ENCODE data around the gene ERCC6L2. TPM values are rescaled to one million over a fixed set of nuclear protein-coding genes. Genes with fewer than 3 reads are reported as not detected.

Gene ERCC6L2
- total and polyA plus RNA-seq, 2 donors (not counting 3 experiments of a cell fraction or from before 2014, with no cell fraction given), result 4.7 to 31.8 TPM

DNA sequence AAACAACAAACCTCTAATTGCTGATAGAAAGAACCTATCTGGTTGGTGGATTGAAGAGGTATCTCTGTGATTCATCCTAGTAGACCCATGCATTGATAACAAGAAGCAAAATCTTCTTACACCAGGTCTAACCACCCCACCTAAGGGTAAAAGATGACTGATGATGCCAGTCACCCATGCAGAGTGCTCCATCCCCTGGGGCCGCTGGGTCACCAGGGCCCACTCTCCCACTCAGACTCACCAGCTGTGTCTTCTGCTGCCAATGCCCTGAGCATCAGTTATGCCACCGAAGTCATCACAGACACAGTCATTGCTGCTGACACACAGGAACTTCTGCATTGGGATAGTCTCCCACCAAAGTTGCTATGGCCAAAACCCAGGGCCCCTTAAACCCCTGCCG, 44.7 kb upstream of the ERCC6L2 start:
- dilution Hi-C loops (cut with MboI; ENCODE audit: extremely low pct_ligation_motif_present, low sequenced_read_pairs), result no loop called here
- no TSS peak for BruUV-seq (replicated peaks)
- Histone ChIP-seq H3K9me1 (replicated peaks; ENCODE audit: control insufficient read depth, extremely low read depth, insufficient read depth, low read length) (no peaks in the 10 kb centered on the region), H3K9me3 (replicated peaks; ENCODE audit: control insufficient read depth, insufficient read depth, low read length) (no peaks in the 10 kb centered on the region), H3K36me3 (ENCODE audit: control insufficient read depth in 2 of 2, extremely low read depth in 1 of 2, insufficient read depth in 2 of 2, low read length in 2 of 2) (no peaks in the 10 kb centered on the region), H4K20me1 (replicated peaks; ENCODE audit: control insufficient read depth, extremely low read depth, insufficient read depth, low read length) (no peaks in the 10 kb centered on the region), H3K4me3 (replicated peaks in 1 of 3; ENCODE audit: insufficient read depth in 1 of 3, low read depth in 1 of 3, low read length in 3 of 3) (no peak overlapping the region), H3K27ac (ENCODE audit: insufficient read depth, low read depth, low read length) (no peak overlapping the region), H3K9ac (replicated peaks; ENCODE audit: extremely low read depth, insufficient read depth, low read length) (no peak overlapping the region), H3K4me2 (ENCODE audit: insufficient read depth, low read length) (no peak overlapping the region), H2AFZ (ENCODE audit: low read depth, low read length) (no peak overlapping the region), H3K4me1 (ENCODE audit: control insufficient read depth, extremely low read depth, insufficient read depth, low read length) (no peaks in the 10 kb centered on the region), H3K27me3 (ENCODE audit: control insufficient read depth in 2 of 2, insufficient read depth in 2 of 2, low read length in 2 of 2) (no peaks in the 10 kb centered on the region), H3K79me2 (ENCODE audit: control insufficient read depth, insufficient read depth, low read length) (no peaks in the 10 kb centered on the region)
- FAIRE-seq, result no peak
- ChIA-PET CTCF (no interaction called here), POLR2A (no interaction called here)
- no peak for DNase-seq (ENCODE audit: low read depth, low spot score)
- TF ChIP-seq, protein P1, sequence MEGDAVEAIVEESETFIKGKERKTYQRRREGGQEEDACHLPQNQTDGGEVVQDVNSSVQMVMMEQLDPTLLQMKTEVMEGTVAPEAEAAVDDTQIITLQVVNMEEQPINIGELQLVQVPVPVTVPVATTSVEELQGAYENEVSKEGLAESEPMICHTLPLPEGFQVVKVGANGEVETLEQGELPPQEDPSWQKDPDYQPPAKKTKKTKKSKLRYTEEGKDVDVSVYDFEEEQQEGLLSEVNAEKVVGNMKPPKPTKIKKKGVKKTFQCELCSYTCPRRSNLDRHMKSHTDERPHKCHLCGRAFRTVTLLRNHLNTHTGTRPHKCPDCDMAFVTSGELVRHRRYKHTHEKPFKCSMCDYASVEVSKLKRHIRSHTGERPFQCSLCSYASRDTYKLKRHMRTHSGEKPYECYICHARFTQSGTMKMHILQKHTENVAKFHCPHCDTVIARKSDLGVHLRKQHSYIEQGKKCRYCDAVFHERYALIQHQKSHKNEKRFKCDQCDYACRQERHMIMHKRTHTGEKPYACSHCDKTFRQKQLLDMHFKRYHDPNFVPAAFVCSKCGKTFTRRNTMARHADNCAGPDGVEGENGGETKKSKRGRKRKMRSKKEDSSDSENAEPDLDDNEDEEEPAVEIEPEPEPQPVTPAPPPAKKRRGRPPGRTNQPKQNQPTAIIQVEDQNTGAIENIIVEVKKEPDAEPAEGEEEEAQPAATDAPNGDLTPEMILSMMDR (IDR thresholded peaks at IDR 0.05; ENCODE audit: extremely low read depth in 1 of 2, insufficient read depth in 1 of 2, low read depth in 1 of 2, low read length in 2 of 2), result no peak
- TF ChIP-seq MYC (IDR thresholded peaks at IDR 0.05; ENCODE audit: low read depth, low read length), result no peak
- TF ChIP-seq POLR2AphosphoS5 (IDR thresholded peaks at IDR 0.05; ENCODE audit: insufficient read depth, low read depth, low read length), result no peak
- TF ChIP-seq, protein P2, sequence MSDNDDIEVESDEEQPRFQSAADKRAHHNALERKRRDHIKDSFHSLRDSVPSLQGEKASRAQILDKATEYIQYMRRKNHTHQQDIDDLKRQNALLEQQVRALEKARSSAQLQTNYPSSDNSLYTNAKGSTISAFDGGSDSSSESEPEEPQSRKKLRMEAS (IDR thresholded peaks at IDR 0.05; ENCODE audit: insufficient read depth, insufficient read length), result no peak
- TF ChIP-seq POLR2A (IDR thresholded peaks at IDR 0.05; ENCODE audit: low read depth, low read length), result no peak
- TF ChIP-seq FOS (IDR thresholded peaks at IDR 0.05; ENCODE audit: borderline replicate concordance, insufficient read depth, low read length), result no peak
- no peak for TF ChIP-seq EZH2 (IDR thresholded peaks at IDR 0.05; ENCODE audit: borderline replicate concordance, low read depth, low read length, severe bottlenecking)
- no peak for TF ChIP-seq JUN (IDR thresholded peaks at IDR 0.05; ENCODE audit: borderline replicate concordance, insufficient read depth, insufficient read length, low read depth)
- no peak for TF ChIP-seq GATA2 (IDR thresholded peaks at IDR 0.05; ENCODE audit: insufficient read depth, insufficient read length, low read depth, low read length)
- intact Hi-C loops (cut with micrococcal nuclease), result no loop called here
